Stimulated activated naive CD8-positive, alpha-beta T cell treated with anti-CD3 and anti-CD28 coated beads, Interleukin-15, Interleukin-2, amounts not matched to agents 100 U/mL and 50 U/mL, for 24 hours (primary cell): Measurements from ENCODE around the gene DDX25.

Experiments used
- ATAC-seq: fragments of 150-1000 bp; cut with Tn5 transposase; one replicate; pipeline ENCODE4 v1.10.0; 2021
- DNase-seq: peaks from one replicate; pipeline ENCODE4 v3.0.0; 2021

Gene DDX25

DNA sequence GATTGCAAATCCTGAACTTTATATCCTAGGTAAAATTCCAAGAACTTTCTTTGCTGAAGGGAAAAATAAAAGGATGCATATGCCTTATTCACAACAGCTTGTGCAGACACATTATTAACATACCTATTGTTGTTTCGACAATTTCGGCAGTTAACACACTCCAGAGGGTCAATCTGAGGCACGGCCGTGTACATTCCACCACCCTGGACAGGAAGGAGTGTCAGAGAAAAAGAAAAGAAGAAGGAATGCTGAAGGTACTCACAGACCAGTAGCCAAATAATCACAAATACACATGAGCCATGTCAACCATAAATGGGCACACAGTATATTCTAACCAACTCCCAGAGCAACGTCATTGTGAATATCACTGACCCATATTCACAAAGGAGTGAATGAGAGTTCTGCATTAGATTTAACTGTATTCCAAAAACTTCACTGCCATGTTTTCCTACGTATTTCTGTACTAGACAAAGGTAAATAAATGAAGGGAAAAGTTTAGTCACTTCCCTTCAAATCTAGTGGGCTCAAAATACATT is 73.9 kb downstream of the DDX25 start:
- ATAC-seq (no peak), DNase-seq (no peak)
